Measurements from ENCODE around the gene CADPS. TPM values are rescaled to one million over a fixed set of nuclear protein-coding genes. Genes with fewer than 3 reads are reported as not detected.

CADPS gene
- total and polyA plus RNA-seq, 4 donors = 0.13 to 3.6 (median 0.49) TPM

DNA sequence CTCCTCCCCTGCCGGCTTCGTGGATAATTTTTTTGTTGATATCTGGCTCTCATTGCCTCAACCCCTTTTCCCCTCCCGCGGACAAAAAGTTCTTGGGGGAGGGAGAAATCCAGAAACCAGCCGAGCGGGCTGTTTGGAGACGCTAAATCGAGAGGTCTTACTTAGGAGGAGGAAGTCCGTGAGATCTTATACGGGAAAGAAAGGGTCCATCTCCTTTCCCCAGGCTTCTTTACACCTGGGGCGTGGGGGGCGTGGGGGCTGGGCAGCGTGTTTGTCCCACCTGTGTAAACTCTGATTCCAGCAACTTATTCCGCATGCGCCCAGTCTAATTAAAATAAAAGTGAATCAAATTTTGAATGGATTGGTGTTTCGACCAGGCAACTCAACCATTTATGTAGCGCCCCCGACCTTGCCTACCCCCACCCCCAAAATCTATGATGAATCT lies 364 bp upstream of the CADPS start:
- H3K27me3 ChIP-seq (ENCODE audit: control insufficient read depth in 3 of 3, insufficient read depth in 3 of 3, low read length in 2 of 3) = peaks cover 0 to 59% (median 49%) of the 10 kb centered on the region in 3 donors
- H3K27ac ChIP-seq (ENCODE audit: low read depth in 1 of 2, low read length in 1 of 2) = no peak overlapping the region
- no peak overlapping the region for H3K9ac ChIP-seq (ENCODE audit: insufficient read depth in 1 of 2, low read length in 2 of 2)
- 5 to 7% methylated on average over 18 of the region's 18 CpGs for WGBS, 2 donors
- H3K9me3 ChIP-seq (ENCODE audit: control insufficient read depth in 4 of 4, insufficient read depth in 3 of 4, low read length in 3 of 4) = peaks cover 0 to 20% (median 1%) of the 10 kb centered on the region in 4 donors
- ATAC-seq (ENCODE audit: insufficient read depth, low FRiP score) (no peak), DNase-seq (peak in 1 of 3 donors; percentile 0)
- H3K36me3 ChIP-seq (ENCODE audit: control insufficient read depth in 4 of 4, insufficient read depth in 4 of 4, low read length in 4 of 4) = no peaks in the 10 kb centered on the region
- TF ChIP-seq, protein P1, sequence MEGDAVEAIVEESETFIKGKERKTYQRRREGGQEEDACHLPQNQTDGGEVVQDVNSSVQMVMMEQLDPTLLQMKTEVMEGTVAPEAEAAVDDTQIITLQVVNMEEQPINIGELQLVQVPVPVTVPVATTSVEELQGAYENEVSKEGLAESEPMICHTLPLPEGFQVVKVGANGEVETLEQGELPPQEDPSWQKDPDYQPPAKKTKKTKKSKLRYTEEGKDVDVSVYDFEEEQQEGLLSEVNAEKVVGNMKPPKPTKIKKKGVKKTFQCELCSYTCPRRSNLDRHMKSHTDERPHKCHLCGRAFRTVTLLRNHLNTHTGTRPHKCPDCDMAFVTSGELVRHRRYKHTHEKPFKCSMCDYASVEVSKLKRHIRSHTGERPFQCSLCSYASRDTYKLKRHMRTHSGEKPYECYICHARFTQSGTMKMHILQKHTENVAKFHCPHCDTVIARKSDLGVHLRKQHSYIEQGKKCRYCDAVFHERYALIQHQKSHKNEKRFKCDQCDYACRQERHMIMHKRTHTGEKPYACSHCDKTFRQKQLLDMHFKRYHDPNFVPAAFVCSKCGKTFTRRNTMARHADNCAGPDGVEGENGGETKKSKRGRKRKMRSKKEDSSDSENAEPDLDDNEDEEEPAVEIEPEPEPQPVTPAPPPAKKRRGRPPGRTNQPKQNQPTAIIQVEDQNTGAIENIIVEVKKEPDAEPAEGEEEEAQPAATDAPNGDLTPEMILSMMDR (IDR thresholded peaks at IDR 0.05; ENCODE audit: control extremely low read depth, extremely low read depth) = no peak
- H3K4me3 ChIP-seq = no peak overlapping the region
- peaks cover 0 to 15% (median 3%) of the 10 kb centered on the region in 5 donors for H3K4me1 ChIP-seq (ENCODE audit: control insufficient read depth in 5 of 5, insufficient read depth in 5 of 5, low read length in 5 of 5)

DNA sequence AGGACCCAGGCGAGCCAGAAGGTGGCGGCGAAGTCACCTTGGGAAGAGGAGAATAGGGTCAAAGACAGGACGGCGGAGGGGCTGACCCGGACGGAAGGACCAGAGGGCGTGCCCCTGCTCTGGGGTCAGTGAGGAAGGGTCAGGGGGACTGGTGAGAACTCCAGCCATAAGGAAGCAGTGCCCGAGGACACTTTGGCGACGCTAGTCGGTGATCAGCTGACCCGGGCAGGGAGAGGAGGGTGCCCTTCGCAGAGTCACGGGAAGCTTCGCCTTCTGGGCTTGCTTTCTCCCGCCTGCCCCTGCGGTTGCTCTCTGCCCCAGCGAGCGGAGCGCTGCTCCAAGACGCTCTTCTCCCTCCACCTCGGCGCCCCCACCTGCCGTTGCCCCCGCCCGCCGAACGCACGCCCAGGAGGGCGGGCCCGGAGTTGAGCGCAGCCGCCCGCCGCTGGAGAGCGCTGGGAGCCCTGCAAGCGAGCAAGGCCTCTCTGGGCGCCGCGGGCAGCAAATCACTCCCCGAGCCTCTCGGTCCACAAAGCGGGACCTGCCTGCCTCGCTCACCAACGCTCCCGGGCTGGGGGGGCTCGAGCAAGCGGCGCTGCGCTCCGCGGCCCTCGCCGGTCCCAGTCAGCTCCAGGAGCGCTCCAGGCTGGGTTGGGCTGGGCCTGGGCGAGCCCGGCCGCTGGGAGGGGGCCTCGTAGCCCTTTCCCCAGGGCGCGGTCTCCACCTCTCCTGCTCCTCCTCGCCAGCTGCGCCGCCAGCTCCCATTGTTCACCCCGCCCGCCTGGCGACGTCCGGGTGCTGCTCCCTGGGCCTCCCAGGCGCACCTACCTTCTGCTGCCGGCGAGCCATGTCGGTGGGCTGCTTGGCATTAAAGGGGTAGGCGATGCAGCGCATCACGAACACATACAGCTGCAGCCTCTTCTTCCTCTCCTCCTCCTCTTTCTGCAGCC lies 1.2 kb downstream of the CADPS start:
- Histone ChIP-seq H3K27me3 (ENCODE audit: control insufficient read depth in 3 of 3, insufficient read depth in 3 of 3, low read length in 2 of 3) (peaks cover 0 to 73% (median 53%) of the 10 kb centered on the region in 3 donors), H3K9ac (ENCODE audit: insufficient read depth in 1 of 2, low read length in 2 of 2) (no peak overlapping the region), H3K27ac (ENCODE audit: low read depth in 1 of 2, low read length in 1 of 2) (peak overlapping the region in 1 of 2 donors; percentile 91), H3K9me3 (ENCODE audit: control insufficient read depth in 4 of 4, insufficient read depth in 3 of 4, low read length in 3 of 4) (peaks cover 0 to 20% (median 1%) of the 10 kb centered on the region in 4 donors), H3K4me1 (ENCODE audit: control insufficient read depth in 5 of 5, insufficient read depth in 5 of 5, low read length in 5 of 5) (peaks cover 0 to 15% (median 3%) of the 10 kb centered on the region in 5 donors), H3K36me3 (ENCODE audit: control insufficient read depth in 4 of 4, insufficient read depth in 4 of 4, low read length in 4 of 4) (no peaks in the 10 kb centered on the region), H3K4me3 (peak overlapping the region; percentile 19)
- ATAC-seq (ENCODE audit: insufficient read depth, low FRiP score) = peak; percentile 75
- WGBS, 2 donors = 1 to 2% methylated on average over 69 to 77 of the region's 77 CpGs
- TF ChIP-seq, protein P1 (IDR thresholded peaks at IDR 0.05; ENCODE audit: control extremely low read depth, extremely low read depth) = no peak
- DNase-seq = peak; percentile 6 to 18 (median 9)

DNA sequence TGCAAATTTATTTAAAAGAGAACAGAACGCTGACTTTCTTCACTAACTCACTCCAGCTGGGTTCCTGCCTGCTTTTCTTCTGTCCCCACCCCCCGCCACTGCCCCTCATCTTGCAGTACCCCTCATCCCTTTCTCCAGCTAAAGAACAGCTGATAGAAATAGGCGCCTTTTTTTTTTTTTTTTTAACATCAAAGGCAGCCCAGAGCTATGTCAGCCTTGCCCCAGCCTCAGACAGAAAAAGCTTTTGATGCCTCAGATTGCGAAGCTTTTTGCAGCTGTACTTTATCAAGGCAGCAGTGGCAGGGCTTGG lies 1.8 kb downstream of the CADPS start:
- WGBS, 2 donors = 13 to 21% methylated on average over 4 of the region's 4 CpGs
- ATAC-seq (ENCODE audit: insufficient read depth, low FRiP score) = no peak
- peak overlapping the region in 1 of 2 donors; percentile 91 for H3K27ac ChIP-seq (ENCODE audit: low read depth in 1 of 2, low read length in 1 of 2)

More for the DNA sequence above, 1.8 kb downstream of the CADPS start:
- Histone ChIP-seq H3K4me3 (no peak overlapping the region), H3K9me3 (ENCODE audit: control insufficient read depth in 4 of 4, insufficient read depth in 3 of 4, low read length in 3 of 4) (peaks cover 0 to 20% (median 1%) of the 10 kb centered on the region in 4 donors), H3K4me1 (ENCODE audit: control insufficient read depth in 5 of 5, insufficient read depth in 5 of 5, low read length in 5 of 5) (peaks cover 0 to 15% (median 3%) of the 10 kb centered on the region in 5 donors), H3K36me3 (ENCODE audit: control insufficient read depth in 4 of 4, insufficient read depth in 4 of 4, low read length in 4 of 4) (no peaks in the 10 kb centered on the region), H3K27me3 (ENCODE audit: control insufficient read depth in 3 of 3, insufficient read depth in 3 of 3, low read length in 2 of 3) (peaks cover 0 to 73% (median 53%) of the 10 kb centered on the region in 3 donors), H3K9ac (ENCODE audit: insufficient read depth in 1 of 2, low read length in 2 of 2) (no peak overlapping the region)
- peak in 2 of 3 donors; percentile 27 to 32 for DNase-seq
- TF ChIP-seq, protein P1 (IDR thresholded peaks at IDR 0.05; ENCODE audit: control extremely low read depth, extremely low read depth) = no peak

Measured in lung (tissue), 12 donors.